ENCODE results near the gene KDM4B. TPM values are rescaled to one million over a fixed set of nuclear protein-coding genes. Genes with fewer than 3 reads are reported as not detected.

The KDM4B gene
- total RNA-seq, 1 donor from 2014 or later = 13.7 TPM

DNA sequence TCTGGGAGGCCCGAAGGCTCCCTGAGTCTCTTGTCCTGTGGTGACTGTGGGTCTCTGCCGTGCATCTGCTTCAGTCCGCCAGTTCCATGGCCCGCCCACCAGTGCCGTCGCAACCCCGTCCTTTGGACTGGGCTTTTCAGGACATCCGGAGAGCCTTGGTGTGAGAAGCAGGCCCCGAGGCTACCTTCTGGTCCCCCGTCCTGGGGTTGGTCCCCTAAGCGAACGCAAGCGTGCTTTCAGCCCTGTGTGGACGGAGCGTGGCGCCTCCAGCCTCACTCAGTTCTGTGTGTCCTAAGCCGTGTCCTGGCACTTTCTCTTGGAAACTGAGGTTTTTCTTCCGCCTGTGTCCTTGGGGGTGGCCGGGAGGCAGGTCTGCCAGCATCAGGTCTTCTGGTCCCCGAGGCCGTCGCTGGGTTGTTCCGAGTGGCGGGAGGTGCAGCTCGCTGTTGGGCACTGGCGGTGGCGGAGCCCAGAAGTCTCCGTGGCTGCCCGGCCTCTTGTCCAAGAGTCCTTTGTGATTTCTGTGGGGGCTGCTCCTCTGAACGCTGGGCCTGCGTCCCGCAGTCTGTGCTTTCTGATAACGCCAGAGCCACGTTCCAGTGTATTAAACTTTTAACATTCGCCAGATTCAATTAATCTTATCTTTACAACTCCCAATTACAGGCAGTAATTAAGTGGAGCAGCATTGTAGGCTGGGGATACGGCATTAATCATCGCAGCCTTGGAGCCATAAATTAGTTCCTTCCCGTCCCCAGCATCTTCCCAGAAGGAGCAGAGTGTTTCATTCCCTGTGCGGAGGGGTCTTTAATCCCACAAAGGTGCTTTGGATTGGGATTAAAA is 99.5 kb downstream of the KDM4B start:
- DNase-seq (ENCODE audit: low read depth, low spot score) = no peak

DNA sequence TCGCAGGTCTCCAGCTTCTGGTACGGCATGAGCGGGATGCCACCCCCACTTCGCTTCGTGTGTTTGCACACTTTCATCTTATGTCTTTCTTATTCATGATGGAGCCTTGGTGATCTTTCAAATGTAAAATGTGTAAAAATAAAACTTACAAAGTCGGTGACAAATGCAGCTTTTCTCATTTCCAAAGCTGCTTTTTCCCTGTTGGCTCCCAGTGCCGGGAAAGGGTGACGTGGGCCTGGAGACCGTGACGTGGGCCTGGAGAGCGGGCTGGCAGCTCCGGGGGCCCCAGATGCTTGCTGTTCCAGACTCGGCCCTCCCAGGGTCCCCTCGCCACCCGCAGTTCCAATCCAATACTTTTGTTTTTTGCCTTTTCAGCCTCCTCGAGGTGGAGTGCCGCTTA is 101.4 kb downstream of the KDM4B start:
- DNase-seq (ENCODE audit: low read depth, low spot score) = no peak

DNA sequence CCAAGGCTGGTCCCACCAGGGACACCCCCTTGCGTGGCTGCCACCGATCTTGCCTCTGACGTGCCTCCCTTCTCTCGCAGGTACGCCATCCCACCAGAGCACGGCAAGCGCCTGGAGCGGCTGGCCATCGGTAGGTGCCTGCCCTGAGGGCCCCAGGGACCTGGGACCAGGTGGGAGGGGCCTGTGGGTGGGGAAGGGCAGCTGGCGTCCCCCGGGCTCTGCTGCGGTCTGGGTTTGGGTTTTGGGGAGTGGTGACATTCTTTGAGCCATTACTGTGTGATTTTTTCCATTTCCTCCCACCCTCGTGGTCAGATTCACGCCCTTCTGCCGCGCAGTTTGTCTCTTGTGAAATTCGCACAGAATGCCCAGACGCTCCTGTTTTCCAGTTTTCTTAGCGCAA is 102.0 kb downstream of the KDM4B start:
- no peak for DNase-seq (ENCODE audit: low read depth, low spot score)

DNA sequence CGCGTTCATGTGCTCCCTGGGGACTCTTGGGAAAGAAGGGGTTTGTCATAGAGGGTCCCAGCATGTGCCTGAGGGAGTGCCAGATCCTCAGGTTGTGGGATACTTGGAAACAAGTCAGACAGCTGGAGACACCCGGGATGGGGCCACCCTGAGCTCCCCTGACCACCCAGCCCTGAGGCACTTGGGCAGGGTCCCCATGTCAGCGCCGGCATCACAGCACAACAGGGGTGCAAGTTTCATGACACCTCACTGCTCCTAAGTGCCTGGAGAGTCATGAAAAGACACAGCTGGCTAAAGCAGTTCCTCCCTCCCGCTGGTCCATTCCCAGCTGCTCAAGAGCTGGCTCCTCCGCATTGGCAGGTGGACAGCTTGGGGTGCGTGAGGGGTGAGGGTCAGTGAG is 102.7 kb downstream of the KDM4B start:
- DNase-seq (ENCODE audit: low read depth, low spot score) = no peak

DNA sequence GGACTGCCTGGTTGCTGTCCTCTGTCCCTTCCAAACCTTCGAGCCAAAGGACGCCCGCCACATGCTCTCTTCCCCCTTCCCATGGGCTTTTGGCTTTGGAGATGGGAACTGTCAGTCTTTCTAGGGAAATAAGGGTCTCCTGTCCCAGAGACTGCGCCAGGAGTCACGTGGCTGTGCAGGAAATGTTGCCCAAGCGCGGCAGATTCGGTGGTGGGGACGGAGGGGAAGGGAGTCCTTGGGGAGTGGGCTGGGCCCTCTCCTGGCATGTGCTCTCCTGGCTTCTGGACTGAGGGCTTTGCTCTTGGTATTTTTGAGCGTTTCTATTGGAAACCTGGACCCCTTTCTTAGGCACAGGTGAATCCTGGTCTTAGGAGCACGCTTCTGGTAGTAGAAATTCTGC is 103.2 kb downstream of the KDM4B start:
- no peak for DNase-seq (ENCODE audit: low read depth, low spot score)

DNA sequence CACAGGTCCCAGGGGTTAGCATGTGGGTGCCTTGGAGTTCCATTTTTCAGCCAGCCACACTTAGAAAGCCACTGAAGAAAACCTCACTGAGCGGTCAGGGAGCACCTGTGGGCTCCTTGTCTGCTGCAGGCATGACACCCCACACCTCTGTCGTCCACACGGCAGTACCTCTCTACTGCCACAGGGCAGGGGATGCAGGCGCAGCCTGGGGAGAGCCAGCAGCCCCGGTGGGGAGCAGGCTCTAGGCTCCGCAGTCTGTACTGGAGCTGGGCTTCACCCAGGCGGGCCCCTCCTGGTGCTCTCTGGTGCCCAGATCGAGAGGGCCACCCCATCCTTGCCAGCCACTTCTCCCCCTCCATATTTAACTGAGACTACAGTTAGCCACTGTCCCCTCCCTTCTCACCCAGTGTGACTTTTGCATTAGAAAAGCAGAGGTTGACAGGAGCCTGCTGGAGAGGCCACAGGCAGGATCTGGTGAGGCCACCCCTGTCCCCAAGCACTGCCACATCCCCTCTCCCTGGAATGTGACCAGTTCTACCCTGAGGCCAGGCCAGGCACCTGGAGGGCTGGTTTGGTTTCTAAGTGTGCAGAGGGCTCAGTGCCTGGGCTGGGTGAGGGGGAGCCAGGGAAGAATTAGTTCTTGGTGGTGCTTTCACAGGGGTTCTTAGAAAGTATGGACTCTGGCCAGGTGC is 104.4 kb downstream of the KDM4B start:
- DNase-seq (ENCODE audit: low read depth, low spot score) = no peak

DNA sequence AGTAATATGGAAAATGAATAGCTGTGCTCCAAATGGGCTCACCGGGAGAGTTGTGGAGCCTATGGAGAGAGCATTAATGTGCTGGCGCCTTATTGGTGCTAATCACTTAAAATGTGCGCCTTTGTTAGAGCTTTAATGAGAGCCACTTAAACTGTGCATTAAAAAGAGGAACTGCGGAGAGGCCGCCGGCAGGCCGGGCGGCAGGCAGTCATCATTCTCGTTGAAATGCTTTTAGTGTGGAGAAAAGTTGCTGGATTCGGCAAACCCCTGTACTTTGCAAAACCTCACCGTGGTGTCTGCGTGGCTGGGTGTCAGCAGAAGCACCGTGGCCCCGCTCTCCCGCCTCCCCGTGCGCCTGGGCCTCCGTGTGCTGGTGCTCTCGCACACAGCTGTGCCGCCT is 105.5 kb downstream of the KDM4B start:
- no peak for DNase-seq (ENCODE audit: low read depth, low spot score)

DNA sequence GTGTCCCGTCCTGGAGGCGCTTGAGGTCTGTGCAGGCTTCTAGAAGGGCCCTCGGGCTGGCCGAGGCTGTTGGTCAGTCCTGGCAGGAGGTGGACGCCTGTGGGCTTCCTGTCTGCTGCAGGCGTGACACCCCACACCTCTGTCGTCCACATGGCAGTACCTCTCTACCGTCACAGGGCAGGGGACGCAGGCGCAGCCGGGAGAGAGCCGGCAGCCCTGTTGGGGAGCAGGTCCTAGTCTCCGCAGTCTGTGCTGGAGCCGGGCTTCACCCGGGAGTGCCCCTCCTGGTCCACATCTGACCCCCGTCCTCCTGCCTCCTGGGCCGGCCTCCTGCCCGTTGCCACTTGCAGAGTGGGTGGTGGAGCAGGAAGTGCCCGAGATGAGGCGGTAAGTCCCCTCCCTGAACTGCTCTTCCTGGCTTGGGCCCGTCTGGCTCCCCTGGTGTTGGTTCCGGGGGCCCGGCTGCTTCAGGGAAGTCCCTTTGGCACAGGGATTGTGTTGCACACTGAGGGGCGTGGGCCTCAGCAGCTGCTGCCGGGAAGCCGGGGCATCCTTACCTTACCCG is 106.0 kb downstream of the KDM4B start:
- DNase-seq (ENCODE audit: low read depth, low spot score) = no peak

DNA sequence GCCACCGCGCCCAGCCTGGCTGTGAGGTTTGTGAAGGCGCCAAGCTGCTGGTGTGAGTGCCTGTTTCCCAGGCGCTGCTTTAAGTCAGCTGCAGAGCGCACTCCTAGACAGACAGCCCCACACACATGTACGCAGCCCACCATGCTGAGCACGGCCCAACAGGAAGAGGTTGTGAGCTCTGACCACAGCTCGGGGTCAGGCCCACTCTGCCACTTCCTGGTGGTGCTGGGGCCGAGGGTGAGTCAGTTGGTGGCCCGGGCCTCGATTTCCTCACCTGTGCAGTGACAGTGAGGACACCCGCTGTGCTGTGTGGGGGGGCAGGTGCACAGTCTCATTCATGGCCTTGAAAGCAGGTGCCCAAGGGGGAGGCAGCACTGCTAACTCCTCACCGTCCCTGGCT is 106.7 kb downstream of the KDM4B start:
- DNase-seq (ENCODE audit: low read depth, low spot score) = no peak

DNA sequence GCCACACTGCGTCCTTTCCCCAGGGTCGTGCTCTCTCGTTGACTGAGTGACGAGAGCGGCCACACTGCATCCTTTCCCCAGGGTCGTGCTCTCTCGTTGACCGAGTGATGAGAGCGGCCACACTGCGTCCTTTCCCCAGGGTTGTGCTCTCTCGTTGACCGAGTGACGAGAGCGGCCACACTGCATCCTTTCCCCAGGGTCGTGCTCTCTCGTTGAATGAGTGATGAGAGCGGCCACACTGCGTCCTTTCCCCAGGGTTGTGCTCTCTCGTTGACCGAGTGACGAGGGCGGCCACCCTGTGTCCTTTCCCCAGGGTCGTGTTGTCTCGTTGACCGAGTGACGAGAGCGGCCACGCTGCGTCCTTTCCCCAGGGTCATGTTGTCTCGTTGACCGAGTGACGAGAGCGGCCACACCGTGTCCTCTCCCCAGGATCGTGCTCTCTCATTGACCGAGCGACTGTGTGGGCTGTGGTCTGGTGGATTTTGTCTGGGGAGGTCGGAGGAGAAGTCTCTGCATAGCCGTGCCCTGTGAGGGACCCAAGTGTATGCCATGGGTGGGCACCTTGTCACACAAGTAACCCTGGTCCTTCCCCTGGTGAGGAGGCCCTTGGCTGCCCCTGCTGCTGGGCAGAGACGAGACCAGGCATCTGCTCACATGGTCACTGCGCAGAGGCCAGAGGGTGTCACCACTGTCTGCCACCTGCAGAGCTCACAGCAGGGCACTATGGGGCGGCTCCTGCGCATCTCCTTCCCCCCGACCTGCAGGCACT is 107.7 kb downstream of the KDM4B start:
- no peak for DNase-seq (ENCODE audit: low read depth, low spot score)

DNA sequence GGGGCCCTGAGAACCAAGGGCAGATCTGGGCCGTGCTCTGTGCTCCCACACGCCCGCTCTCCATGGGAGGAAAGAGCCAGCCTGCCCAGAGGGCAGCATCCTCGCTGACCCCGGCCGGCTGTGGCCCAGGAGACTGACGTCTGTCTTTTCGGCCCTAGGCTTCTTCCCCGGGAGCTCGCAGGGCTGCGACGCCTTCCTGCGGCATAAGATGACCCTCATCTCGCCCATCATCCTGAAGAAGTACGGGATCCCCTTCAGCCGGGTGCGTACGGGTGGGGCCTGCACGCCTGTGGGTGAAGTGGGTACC is 108.2 kb downstream of the KDM4B start:
- no peak for DNase-seq (ENCODE audit: low read depth, low spot score)

DNA sequence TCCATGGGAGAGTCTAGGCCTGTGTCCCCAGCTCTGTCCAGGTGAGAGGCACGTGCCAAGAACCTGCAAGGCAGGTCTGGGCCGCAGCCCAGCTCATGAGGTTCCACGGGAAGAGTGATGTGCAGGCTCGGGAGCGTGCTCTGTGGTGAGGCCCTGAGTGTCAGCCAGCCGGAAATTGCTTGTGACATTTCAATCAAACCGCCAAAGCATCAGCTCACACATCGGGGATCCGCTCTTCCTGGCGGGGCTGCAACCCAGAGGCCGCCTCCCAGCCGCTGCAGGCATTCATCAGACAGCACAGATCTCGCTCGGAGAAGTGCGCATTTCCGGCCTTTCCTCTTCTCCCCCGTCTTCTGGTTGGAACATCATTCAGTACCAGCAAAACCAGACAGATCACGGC is 109.3 kb downstream of the KDM4B start:
- DNase-seq (ENCODE audit: low read depth, low spot score) = no peak

DNA sequence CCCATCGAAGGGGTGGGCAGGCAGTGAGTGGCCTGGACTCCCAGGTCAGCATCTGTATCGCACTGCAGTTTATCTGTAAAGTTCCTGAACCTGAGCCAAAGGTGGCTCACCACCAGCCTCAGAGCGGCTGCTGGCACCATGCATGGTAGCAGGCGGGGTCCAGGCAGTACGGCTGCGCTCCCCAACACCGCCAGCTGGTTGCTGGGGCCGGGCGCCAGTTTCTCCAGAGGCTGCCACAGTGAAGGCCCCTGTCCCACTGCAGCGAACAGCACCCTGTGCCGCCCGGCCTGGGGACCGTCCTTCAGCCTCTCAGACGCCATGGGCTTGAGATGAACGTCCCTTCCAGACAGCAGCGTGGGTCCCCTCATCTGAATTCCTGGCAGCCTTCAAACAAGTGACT is 109.8 kb downstream of the KDM4B start:
- DNase-seq (ENCODE audit: low read depth, low spot score) = no peak

DNA sequence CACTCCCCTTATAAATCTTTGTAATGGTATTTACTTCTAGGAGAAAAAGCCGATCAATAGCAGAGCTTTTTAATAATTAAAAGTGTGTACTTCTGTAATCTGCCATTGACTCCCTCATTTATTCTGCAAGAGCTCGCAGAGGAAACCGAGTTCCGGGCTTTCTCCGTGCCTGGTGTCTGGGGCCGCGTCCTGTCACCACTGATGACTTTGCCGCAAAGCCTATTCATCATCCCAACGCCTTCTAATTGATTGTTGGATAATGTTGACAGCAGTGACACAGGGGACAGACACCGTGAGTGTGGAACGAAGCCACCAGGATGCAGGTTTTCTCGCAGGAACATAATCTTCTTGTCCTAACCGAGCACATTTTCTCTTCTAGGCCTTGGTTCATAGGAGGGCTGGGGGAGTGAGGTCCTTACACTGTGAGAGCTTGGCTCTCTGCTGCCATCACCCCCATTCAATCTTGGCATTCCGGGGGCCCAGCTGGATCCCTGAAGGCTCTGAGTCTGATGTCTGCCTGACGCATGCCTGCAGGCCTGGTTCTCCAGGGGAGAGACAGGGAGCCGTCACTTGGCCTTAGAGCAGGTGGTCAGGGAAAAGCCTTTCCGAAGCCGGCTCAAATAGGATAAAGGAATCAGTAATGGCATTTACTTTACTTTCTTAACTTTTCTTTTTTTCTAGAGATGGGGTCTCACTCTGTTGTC is 110.3 kb downstream of the KDM4B start:
- DNase-seq (ENCODE audit: low read depth, low spot score) = no peak

DNA sequence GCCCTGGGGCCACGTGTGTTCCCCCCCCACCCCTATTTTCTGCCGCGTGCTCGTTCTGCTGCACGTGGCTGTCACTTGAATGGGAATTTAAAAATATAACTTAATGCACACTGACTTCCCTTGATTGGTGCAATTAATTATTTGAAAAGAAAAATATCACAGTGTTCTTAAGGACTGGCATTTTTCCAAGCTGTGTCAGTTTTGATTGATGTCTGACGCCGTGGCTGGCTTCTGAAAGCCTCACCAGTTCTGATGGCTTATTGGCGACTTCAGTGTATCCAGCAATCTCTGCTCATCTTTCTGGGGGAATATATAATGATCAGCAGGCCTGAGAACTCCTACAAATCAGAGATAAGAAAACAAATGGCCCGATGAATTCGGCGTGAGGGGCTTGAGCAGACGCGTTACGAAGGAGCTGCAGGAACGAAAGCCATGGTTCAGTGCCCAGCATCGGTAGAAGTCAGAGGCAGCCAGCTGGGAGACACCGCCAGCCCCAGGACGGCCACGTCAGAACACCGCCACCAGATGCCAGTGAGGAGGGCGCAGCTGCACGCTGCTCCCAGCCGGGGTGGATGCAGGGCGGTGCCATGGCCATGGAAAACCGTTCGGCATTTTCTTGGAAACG is 111.2 kb downstream of the KDM4B start:
- DNase-seq (ENCODE audit: low read depth, low spot score) = no peak

DNA sequence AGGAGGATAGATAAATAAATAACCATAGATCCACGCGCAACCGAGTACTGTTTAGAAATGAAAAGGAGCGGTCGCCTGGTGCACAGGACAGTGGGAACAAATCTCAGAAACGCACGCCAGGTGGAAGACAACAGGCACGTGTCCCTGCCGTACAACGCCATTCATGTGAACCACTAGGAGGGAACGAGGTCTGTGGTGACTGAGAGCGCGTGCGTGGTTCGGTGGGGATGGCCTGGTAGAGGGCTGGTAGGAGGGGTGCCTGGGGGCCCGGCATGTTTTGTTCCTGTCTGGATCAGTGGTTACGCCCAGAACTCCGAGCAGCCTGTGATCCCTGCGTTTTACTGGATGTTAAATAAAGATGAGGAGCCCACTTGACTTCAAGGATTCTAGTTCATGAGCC is 111.9 kb downstream of the KDM4B start:
- DNase-seq (ENCODE audit: low read depth, low spot score) = no peak

DNA sequence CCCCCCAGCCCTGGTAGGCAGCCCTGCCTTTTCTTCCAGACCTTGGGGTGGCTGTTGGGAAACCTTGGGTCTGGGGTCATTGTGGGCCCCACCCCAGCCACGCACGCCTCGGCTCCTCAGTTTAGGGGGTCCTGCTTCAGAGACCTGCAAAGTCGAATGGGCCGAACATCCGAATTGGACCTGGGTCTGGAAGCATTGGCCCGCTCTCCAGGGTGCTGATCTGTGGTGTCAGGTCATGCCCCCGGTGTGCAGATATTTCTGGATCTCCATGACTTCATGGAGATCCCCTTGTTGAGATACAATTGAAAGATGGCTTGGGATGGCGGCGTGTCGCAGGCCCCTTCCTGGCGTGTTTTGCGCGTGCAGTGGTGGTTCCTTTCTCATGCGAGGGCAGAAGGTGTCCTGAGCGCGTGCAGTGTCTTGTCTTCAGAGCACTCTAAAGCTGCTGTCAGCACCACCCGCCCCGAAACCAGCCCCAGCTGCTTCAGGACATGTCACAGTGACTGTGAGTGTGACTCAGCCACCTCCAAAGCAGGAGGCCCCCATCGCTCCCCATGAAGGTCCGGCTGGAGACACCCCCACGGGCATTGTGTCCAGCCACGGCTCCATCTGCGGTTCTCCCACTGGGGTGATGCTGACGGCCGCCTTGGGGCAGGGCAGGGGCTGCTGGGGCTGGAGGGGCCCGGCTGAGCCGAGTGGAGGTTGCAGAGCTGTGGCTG is 112.7 kb downstream of the KDM4B start:
- DNase-seq (ENCODE audit: low read depth, low spot score) = no peak

DNA sequence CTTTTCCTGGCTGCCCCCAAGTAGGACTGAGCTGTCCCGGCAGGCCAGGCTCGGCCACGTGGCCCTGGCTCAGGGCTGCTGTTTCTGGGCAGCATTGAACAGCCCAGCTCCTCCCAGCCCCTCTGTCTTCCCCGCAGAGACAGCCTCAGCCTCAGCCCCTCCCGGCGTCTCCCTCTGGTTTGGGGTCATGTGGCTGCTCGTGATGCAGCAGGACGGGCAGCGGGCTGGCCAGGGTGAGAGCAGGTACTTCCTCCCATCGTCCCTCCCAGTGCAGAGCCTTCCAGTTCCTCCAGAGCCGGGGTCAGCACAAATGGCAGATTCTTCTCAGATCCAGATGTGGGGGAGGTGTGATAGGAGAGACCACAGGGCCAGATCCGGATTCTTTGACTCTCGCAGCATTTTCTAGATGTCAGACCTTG is 114.6 kb downstream of the KDM4B start:
- no peak for DNase-seq (ENCODE audit: low read depth, low spot score)

DNA sequence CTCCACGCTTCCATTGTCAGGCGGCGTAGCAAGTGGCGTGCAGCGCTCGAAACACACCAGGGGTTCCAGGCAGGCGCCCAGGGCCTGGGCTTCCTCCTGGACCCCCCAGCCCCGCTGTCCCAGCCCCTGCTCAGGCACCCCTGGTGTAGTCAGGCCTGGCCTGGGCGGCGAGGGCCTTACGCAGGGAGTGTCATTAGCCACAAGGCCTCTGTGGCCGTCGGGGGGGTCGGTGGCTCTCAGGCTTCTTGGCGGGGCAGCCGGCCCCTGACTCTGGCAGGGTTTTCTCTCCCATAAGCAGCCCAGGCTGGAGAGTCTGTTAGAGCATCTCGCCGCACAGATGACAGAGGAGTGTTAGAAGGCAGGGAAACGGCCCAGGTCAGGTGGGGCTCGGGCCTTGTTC is 116.7 kb downstream of the KDM4B start:
- no peak for DNase-seq (ENCODE audit: low read depth, low spot score)

DNA sequence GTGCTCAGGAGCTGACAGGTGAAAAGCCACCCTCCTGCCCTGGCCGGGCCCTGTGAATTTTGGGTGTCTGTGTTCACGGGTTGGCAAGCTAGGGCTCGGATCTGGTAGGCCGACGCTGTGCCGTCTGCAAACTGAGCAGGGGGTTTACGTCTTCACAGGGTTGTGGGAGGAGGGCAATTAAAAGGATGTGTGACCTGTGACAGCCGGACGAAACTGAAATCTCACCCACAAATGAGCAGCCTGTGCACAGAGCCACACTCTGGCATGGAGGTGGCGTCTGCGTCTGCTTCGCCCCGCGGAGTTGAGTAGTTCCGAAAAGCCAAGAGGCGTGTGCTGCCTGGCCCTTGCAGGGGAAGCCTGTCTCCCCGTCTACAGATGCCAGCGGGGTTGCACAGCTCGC is 117.3 kb downstream of the KDM4B start:
- no peak for DNase-seq (ENCODE audit: low read depth, low spot score)
